ENCODE results near the gene MRPL44.

Gene MRPL44

DNA sequence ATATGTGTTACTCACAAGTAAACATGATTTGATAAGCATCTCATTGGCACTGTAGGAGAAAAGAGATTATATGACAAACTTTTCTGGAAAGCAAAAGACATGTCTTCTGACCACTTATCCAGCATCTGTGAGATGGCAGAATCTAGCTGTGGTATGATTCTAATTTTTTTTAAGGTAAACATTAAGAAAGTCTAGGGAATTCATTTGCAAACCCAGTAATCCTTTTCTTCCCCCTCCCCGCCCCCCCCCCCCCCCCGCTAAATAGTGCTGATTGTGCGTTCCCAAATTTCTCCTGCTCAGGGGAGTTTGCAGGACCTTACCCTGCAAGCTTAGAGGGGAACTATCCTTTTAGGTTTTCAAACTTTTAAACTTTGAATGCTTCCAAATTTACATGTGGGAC, 12.1 kb downstream of the MRPL44 start:
- no peak for DNase-seq (ENCODE audit: low read depth, low spot score)
- no peak overlapping the region for H3K4me3 ChIP-seq (ENCODE audit: low read depth, low read length)
- in situ Hi-C loops (cut with HindIII; ENCODE audit: low sequenced_read_pairs) = no loop called here
- TF ChIP-seq CTCF (IDR thresholded peaks at IDR 0.05; ENCODE audit: low read depth, low read length) = no peak

- no peak for TF ChIP-seq CTCF (IDR thresholded peaks at IDR 0.05; ENCODE audit: low read depth, low read length)
- no peak for DNase-seq (ENCODE audit: low read depth, low spot score)
- H3K4me3 ChIP-seq (ENCODE audit: low read depth, low read length) = no peak overlapping the region
- in situ Hi-C loops (cut with HindIII; ENCODE audit: low sequenced_read_pairs) = no loop called here
Observed at GRCh38 chr2:223969856-223970255, 12.6 kb downstream of the MRPL44 start.

DNA sequence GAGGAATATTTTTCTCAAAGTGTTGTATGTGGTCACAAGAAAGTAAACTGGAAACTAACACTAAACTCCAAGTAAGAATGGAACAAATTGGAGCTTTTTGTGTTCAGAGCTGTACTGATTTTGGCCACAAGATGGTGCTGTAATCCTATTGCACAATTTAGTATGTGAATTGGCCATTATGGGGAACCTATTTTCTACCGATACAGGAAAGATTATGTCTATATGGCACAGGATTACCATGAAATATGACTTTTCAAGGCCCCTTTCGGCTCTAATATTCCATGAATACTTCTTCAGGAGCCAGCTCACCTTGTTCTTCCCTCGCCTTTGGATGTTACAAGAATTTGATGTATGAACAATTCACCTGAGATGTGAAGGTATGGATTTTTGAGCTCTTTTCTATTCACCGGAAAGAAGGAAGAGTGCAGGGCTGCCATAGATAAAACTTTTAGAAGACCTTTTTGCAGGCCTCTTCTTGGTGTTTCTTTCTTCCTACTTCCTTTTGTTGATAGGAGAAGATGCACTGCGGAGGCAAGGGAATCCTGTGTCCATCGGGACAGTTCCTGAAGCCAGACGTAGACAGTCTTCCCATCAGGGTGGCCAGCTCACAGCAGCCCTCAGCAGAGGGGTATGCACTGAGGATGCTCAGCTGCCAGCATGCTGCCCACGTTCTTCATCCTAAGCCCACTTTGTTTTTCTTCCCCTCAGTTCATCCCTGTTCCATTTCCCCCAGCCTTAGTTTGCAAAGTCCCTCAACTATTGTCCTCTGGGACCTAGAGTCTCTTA, 13.3 kb downstream of the MRPL44 start:
- no peak overlapping the region for H3K4me3 ChIP-seq (ENCODE audit: low read depth, low read length)
- TF ChIP-seq CTCF (IDR thresholded peaks at IDR 0.05; ENCODE audit: low read depth, low read length) = peak; percentile 87
- peak; percentile 69 for DNase-seq (ENCODE audit: low read depth, low spot score)
- in situ Hi-C loops (cut with HindIII; ENCODE audit: low sequenced_read_pairs) = no loop called here

GRCh38 chr2:223971731-223972130, 14.5 kb downstream of the MRPL44 start:
- no peak for TF ChIP-seq CTCF (IDR thresholded peaks at IDR 0.05; ENCODE audit: low read depth, low read length)
- in situ Hi-C loops (cut with HindIII; ENCODE audit: low sequenced_read_pairs) = no loop called here
- DNase-seq (ENCODE audit: low read depth, low spot score) = no peak

DNA sequence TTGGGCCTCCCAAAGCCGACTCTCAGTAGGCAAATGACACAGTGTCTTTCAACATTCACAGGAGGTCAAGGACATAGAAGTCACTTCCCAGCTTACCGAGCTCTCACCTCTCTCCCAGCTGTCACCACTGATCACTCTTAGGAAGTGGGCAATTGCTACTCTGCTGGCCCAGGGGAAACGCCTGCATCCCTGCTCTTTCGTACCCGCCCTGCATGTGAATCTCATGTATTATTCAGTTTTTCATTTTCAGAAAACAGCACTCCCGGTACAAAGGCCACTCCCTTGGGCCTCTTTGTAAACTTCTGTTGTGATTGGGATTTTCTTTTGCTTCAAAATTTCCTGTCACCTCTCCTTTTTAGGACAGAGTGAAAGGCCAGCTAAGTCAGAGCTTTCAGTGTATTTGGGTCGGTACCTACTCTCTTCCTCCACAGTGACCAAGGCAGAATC, 15.4 kb downstream of the MRPL44 start:
- TF ChIP-seq CTCF (IDR thresholded peaks at IDR 0.05; ENCODE audit: low read depth, low read length) = no peak
- H3K4me3 ChIP-seq (ENCODE audit: low read depth, low read length) = no peak overlapping the region
- in situ Hi-C loops (cut with HindIII; ENCODE audit: low sequenced_read_pairs) = no loop called here
- no peak for DNase-seq (ENCODE audit: low read depth, low spot score)

More at GRCh38 chr2:223971731-223972130, 14.5 kb downstream of the MRPL44 start:
- H3K4me3 ChIP-seq (ENCODE audit: low read depth, low read length) = no peak overlapping the region

GRCh38 chr2:223973606-223974005, 16.3 kb downstream of the MRPL44 start:
- in situ Hi-C loops (cut with HindIII; ENCODE audit: low sequenced_read_pairs) = no loop called here
- no peak for TF ChIP-seq CTCF (IDR thresholded peaks at IDR 0.05; ENCODE audit: low read depth, low read length)
- H3K4me3 ChIP-seq (ENCODE audit: low read depth, low read length) = no peak overlapping the region
- DNase-seq (ENCODE audit: low read depth, low spot score) = no peak
